HepG2 (cell line): ENCODE measurements around the gene SLC25A19. TPM values are rescaled to one million over a fixed set of nuclear protein-coding genes. Genes with fewer than 3 reads are reported as not detected.

Source experiments
- CREB1 ChIP-seq, 2 experiments: fragments of 450-650 bp in 1 of 2; IDR thresholded peaks; 2 replicates each; pipeline ENCODE4 v1.6.1; 2016 to 2017; ENCODE audit warnings: control low read depth in 1 of 2, mild to moderate bottlenecking in 1 of 2, missing compliant biosample characterization in 1 of 2, missing genetic modification characterization in 1 of 2
- DNMT1 ChIP-seq: sonication (generic); formaldehyde crosslinking; IDR thresholded peaks from 2 replicates; pipeline ENCODE4 v1.5.1; 2020; ENCODE audit warnings: mild to moderate bottlenecking, missing genetic modification reagents
- FOXK1 ChIP-seq: sonication (generic); formaldehyde crosslinking; IDR thresholded peaks from 2 replicates; pipeline ENCODE4 v1.4.0; 2020; ENCODE audit warnings: low read depth, missing genetic modification reagents, borderline replicate concordance
- GLI4 ChIP-seq: sonication (generic); formaldehyde crosslinking; IDR thresholded peaks from 2 replicates; pipeline ENCODE4 v1.5.1; 2020; ENCODE audit warnings: missing genetic modification reagents, mild to moderate bottlenecking, moderate library complexity, borderline replicate concordance
- KLF15 ChIP-seq: sonication (generic); formaldehyde crosslinking; IDR thresholded peaks from 2 replicates; pipeline ENCODE4 v1.8.1; 2023; ENCODE audit warnings: borderline replicate concordance, mild to moderate bottlenecking, inconsistent platforms, missing genetic modification reagents, mixed read lengths
- KMT2B ChIP-seq: IDR thresholded peaks from 2 replicates; pipeline ENCODE4 v1.6.1; 2016; ENCODE audit warnings: missing genetic modification reagents, missing compliant biosample characterization
- MBD4 ChIP-seq: IDR thresholded peaks from 2 replicates; pipeline ENCODE4 v1.6.1; 2012; ENCODE audit warnings: low read length, inconsistent platforms, borderline replicate concordance
- MBNL3 ChIP-seq: fragments of 250-450 bp; sonication (Bioruptor Pico); conservative IDR thresholded peaks from 2 replicates; pipeline ENCODE4 v1.8.0; 2022; ENCODE audit warnings: mild to moderate bottlenecking, inconsistent platforms
- MIER3 ChIP-seq: IDR thresholded peaks from 2 replicates; pipeline ENCODE4 v1.6.1; 2016; ENCODE audit warnings: missing compliant biosample characterization, borderline replicate concordance
- NPAS2 ChIP-seq: sonication (generic); formaldehyde crosslinking; IDR thresholded peaks from 2 replicates; pipeline ENCODE4 v1.8.0; 2022; ENCODE audit warnings: mild to moderate bottlenecking, missing genetic modification reagents, borderline replicate concordance
- NR2C2 ChIP-seq: sonication (generic); formaldehyde crosslinking; IDR thresholded peaks from 2 replicates; pipeline ENCODE4 v1.4.0; 2020; ENCODE audit warnings: missing genetic modification reagents, mild to moderate bottlenecking, moderate library complexity, borderline replicate concordance
- RARG ChIP-seq: sonication (generic); formaldehyde crosslinking; IDR thresholded peaks from 2 replicates; pipeline ENCODE4 v1.4.0; 2020; ENCODE audit warnings: low read depth, mild to moderate bottlenecking, missing genetic modification reagents
- SALL2 ChIP-seq: sonication (generic); formaldehyde crosslinking; IDR thresholded peaks from 2 replicates; pipeline ENCODE4 v1.8.1; 2023; ENCODE audit warnings: mild to moderate bottlenecking, missing genetic modification reagents, inconsistent platforms
- SAP130 ChIP-seq: IDR thresholded peaks from 2 replicates; pipeline ENCODE4 v1.6.1; 2016; ENCODE audit warnings: low read depth
- SIX4 ChIP-seq: sonication (generic); formaldehyde crosslinking; IDR thresholded peaks from 2 replicates; pipeline ENCODE4 v1.4.0; 2020; ENCODE audit warnings: missing genetic modification reagents
- SP5 ChIP-seq: IDR thresholded peaks from 2 replicates; pipeline ENCODE4 v1.6.1; 2016; ENCODE audit warnings: low read depth, borderline replicate concordance
- SRSF1 ChIP-seq: fragments of 200-400 bp; formaldehyde crosslinking; optimal IDR thresholded peaks from 2 replicates; pipeline ENCODE3; 2017; ENCODE audit warnings: mild to moderate bottlenecking, low read depth, low read length, moderate library complexity
- XRCC5 ChIP-seq: fragments of 200-400 bp; formaldehyde crosslinking; optimal IDR thresholded peaks from 2 replicates; pipeline ENCODE3; 2017; ENCODE audit warnings: mild to moderate bottlenecking, low read length
- ZFP41 ChIP-seq: sonication (generic); formaldehyde crosslinking; IDR thresholded peaks from 2 replicates; pipeline ENCODE4 v1.4.0; 2020; ENCODE audit warnings: mild to moderate bottlenecking, missing genetic modification reagents, borderline replicate concordance
- ZNF253 ChIP-seq: sonication (generic); formaldehyde crosslinking; IDR thresholded peaks from 2 replicates; pipeline ENCODE4 v1.8.0; 2022; ENCODE audit warnings: mild to moderate bottlenecking, missing genetic modification reagents, borderline replicate concordance
- ZNF260 ChIP-seq: sonication (generic); formaldehyde crosslinking; IDR thresholded peaks from 2 replicates; pipeline ENCODE4 v1.4.0; 2020; ENCODE audit warnings: missing genetic modification reagents, low read depth, mild to moderate bottlenecking, borderline replicate concordance
- ZNF354B ChIP-seq: sonication (generic); formaldehyde crosslinking; IDR thresholded peaks from 2 replicates; pipeline ENCODE4 v1.8.0; 2022; ENCODE audit warnings: mild to moderate bottlenecking, missing genetic modification reagents
- ZNF619 ChIP-seq: sonication (generic); formaldehyde crosslinking; IDR thresholded peaks from 2 replicates; pipeline ENCODE4 v1.4.0; 2020; ENCODE audit warnings: mild to moderate bottlenecking, missing genetic modification reagents
- ZNF839 ChIP-seq: sonication (generic); formaldehyde crosslinking; IDR thresholded peaks from 2 replicates; pipeline ENCODE4 v1.4.0; 2020; ENCODE audit warnings: missing genetic modification reagents, mild to moderate bottlenecking, borderline replicate concordance
- polyA plus RNA-seq, 8 experiments: library from polyadenylated mRNA; depleted of rRNA in 3 of 8; stranded (reverse) in 7 of 8; unstranded in 1 of 8; fragments of >200 nt; fragmentation: Illumina TruSeq in 4 of 8; extraction: Trizol in 4 of 8; gene quantifications; 2 replicates each; pipeline versions ENCODE4 v1.2.1 to v1.2.3, GENCODE V29; 2011 to 2016; ENCODE audit warnings: low read depth in 4 of 8, missing spikeins in 1 of 8, mixed read lengths in 1 of 8; ENCODE audit not compliant: insufficient read depth in 1 of 8
- total RNA-seq, 5 experiments: library from RNA; depleted of rRNA; stranded (reverse); fragments of >200 nt; fragmentation: Illumina TruSeq; extraction: Trizol; gene quantifications; 2 replicates each; pipeline ENCODE4 v1.2.3, GENCODE V29; 2016; ENCODE audit warnings: low read depth in 1 of 5
- TF ChIP-seq, protein P1 (sequence below), 2 experiments: fragments of 450-650 bp in 1 of 2; sonication (generic) in 1 of 2; formaldehyde crosslinking; IDR thresholded peaks; 2 replicates each; pipeline versions ENCODE4 v1.5.0 to v1.8.0; 2020 to 2022; ENCODE audit warnings: mild to moderate bottlenecking in 1 of 2, missing genetic modification reagents in 1 of 2
- TF ChIP-seq, protein P2 (sequence below): sonication (generic); formaldehyde crosslinking; IDR thresholded peaks from 2 replicates; pipeline ENCODE4 v1.8.0; 2022; ENCODE audit warnings: missing genetic modification reagents, mild to moderate bottlenecking, inconsistent platforms, borderline replicate concordance
- TF ChIP-seq, protein P3 (sequence below): sonication (generic); formaldehyde crosslinking; IDR thresholded peaks from 2 replicates; pipeline ENCODE4 v1.8.0; 2022; ENCODE audit warnings: mild to moderate bottlenecking, missing genetic modification reagents, moderate library complexity
- TF ChIP-seq, protein P4 (sequence below): sonication (generic); formaldehyde crosslinking; IDR thresholded peaks from 2 replicates; pipeline ENCODE4 v1.4.0; 2020; ENCODE audit warnings: missing genetic modification reagents

The SLC25A19 gene
- total and polyA plus RNA-seq, 2 of the 13 experiments (the other 11 are each of a cell fraction or from before 2014, with no cell fraction given), result 24.4 to 41.4 TPM

DNA sequence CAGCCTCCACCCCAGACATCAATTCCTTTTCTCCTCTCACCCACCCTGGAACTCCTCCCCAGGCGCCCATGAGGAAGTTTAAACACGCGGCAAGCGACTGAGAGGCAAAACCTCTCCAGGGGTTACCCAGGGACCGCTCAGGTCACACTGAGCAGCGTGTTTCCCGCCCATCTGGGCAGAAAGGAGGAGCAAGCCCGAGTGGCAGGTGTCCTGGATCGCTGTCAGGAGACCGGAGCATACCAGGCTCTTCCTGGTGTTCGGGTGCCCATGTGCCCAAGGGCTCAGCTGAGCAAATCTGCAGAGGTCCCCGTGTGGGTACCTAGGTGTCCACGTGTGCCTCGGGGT lies 491 bp downstream of the SLC25A19 start (continued):
- TF ChIP-seq ZNF260 (CRISPR knock-in tag), result no peak
- TF ChIP-seq KLF15 (CRISPR knock-in tag), result no peak
- TF ChIP-seq, protein P1, sequence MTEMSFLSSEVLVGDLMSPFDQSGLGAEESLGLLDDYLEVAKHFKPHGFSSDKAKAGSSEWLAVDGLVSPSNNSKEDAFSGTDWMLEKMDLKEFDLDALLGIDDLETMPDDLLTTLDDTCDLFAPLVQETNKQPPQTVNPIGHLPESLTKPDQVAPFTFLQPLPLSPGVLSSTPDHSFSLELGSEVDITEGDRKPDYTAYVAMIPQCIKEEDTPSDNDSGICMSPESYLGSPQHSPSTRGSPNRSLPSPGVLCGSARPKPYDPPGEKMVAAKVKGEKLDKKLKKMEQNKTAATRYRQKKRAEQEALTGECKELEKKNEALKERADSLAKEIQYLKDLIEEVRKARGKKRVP (CRISPR knock-in tag; IDR thresholded peaks at IDR 0.05), result peak in 1 of 2 experiments; percentile 26; a peak in 1 of 4 replicates
- TF ChIP-seq, protein P2, sequence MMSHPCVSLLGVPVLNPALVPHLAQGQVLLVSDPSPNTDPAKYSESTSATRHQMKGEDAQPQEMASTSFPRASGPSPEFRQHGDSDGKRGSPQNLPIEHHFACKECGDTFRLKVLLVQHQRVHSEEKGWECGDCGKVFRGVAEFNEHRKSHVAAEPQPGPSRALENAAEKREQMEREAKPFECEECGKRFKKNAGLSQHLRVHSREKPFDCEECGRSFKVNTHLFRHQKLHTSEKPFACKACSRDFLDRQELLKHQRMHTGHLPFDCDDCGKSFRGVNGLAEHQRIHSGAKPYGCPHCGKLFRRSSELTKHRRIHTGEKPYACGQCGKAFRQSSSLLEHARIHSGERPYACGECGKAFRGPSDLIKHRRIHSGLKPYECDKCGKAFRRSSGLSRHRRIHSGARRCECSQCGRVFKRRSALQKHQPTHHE (CRISPR knock-in tag), result peak; percentile 76
- TF ChIP-seq DNMT1 (CRISPR knock-in tag), result no peak
- TF ChIP-seq GLI4 (CRISPR knock-in tag), result 0 out of 2 replicates have a peak, but pooled peaks have one; percentile 68
- no peak for TF ChIP-seq MBNL3
- no peak for TF ChIP-seq SAP130
- no peak for TF ChIP-seq SALL2
- TF ChIP-seq, protein P3, sequence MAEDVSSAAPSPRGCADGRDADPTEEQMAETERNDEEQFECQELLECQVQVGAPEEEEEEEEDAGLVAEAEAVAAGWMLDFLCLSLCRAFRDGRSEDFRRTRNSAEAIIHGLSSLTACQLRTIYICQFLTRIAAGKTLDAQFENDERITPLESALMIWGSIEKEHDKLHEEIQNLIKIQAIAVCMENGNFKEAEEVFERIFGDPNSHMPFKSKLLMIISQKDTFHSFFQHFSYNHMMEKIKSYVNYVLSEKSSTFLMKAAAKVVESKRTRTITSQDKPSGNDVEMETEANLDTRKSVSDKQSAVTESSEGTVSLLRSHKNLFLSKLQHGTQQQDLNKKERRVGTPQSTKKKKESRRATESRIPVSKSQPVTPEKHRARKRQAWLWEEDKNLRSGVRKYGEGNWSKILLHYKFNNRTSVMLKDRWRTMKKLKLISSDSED (CRISPR knock-in tag), result no peak
- no peak for TF ChIP-seq ZNF354B (CRISPR knock-in tag)
- no peak for TF ChIP-seq MBD4
- no peak for TF ChIP-seq SIX4 (CRISPR knock-in tag)
- no peak for TF ChIP-seq NPAS2 (CRISPR knock-in tag)
- no peak for TF ChIP-seq MIER3 (CRISPR knock-in tag)
- no peak for TF ChIP-seq XRCC5
- no peak for TF ChIP-seq ZFP41 (CRISPR knock-in tag)
- no peak for TF ChIP-seq ZNF839 (CRISPR knock-in tag)
- TF ChIP-seq FOXK1 (CRISPR knock-in tag), result no peak
- no peak for TF ChIP-seq ZNF253
- no peak for TF ChIP-seq NR2C2
- no peak for TF ChIP-seq KMT2B (CRISPR knock-in tag)
- no peak for TF ChIP-seq CREB1 (IDR thresholded peaks at IDR 0.05)
- TF ChIP-seq CREB1 (CRISPR knock-in tag; IDR thresholded peaks at IDR 0.05), result no peak
- TF ChIP-seq, protein P4, sequence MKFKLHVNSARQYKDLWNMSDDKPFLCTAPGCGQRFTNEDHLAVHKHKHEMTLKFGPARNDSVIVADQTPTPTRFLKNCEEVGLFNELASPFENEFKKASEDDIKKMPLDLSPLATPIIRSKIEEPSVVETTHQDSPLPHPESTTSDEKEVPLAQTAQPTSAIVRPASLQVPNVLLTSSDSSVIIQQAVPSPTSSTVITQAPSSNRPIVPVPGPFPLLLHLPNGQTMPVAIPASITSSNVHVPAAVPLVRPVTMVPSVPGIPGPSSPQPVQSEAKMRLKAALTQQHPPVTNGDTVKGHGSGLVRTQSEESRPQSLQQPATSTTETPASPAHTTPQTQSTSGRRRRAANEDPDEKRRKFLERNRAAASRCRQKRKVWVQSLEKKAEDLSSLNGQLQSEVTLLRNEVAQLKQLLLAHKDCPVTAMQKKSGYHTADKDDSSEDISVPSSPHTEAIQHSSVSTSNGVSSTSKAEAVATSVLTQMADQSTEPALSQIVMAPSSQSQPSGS (CRISPR knock-in tag), result no peak
- TF ChIP-seq SP5 (CRISPR knock-in tag), result peak; percentile 28; the same call in 1 of the 2 replicates
- no peak for TF ChIP-seq RARG (CRISPR knock-in tag)
- TF ChIP-seq SRSF1, result no peak
- no peak for TF ChIP-seq ZNF619 (CRISPR knock-in tag)
